Left cardiac atrium (tissue), 4 donors: ENCODE results near the gene WDR70. TPM values are rescaled to one million over a fixed set of nuclear protein-coding genes. Genes with fewer than 3 reads are reported as not detected.
"Not testable (repeated sequence)": the region's sequence is repeated elsewhere in the genome, so short reads cannot be mapped to it uniquely, and the experiment has no call there.

Experiments
- ATAC-seq, 2 donors: fragments of 200-7000 bp; cut with Tn5 transposase; one replicate each; pipeline ENCODE4 v1.9.1; 2020; ENCODE audit warnings: mild to moderate bottlenecking in 2 of 2, moderate library complexity in 2 of 2
- DNase-seq: peaks from one replicate; pipeline ENCODE4 v3.0.0-alpha.2; 2020
- intact Hi-C, 2 donors: fragments of 100-400 bp; cut with DNase I; formaldehyde crosslinking; loops; one replicate each; pipeline versions ENCODE4 v1.14.1 to v1.15.1; 2022 to 2023
- total RNA-seq, 2 donors: library from RNA; stranded (reverse); fragmentation: NEBNext Ultra II Directional; extraction: Animal tissue kit (Norgen Biotek cat#: 25700); gene quantifications; one replicate each; pipeline ENCODE4 v1.2.1, GENCODE V29; 2021
- donor health status: DM: no; HTN: yes; CAD: no.
- donor health status: DM: no; HTN: yes; CAD: no; lungs with severe emphysema.
- donor health status: DM: yes; HTN: yes; CAD: no.
- donor health status: Dilated cardiomyopathy.

WDR70 gene
- total RNA-seq, 2 donors from 2014 or later: 14.5 TPM

GRCh38 chr5:37795292-37795691 is 416.2 kb downstream of the WDR70 start:
- ATAC-seq, DNase-seq, intact Hi-C loops: not testable (repeated sequence)

GRCh38 chr5:37796435-37796834 is 417.3 kb downstream of the WDR70 start:
- DNase-seq, intact Hi-C loops: not testable (repeated sequence)

GRCh38 chr5:37799865-37800421 is 420.8 kb downstream of the WDR70 start:
- ATAC-seq (no peak), DNase-seq (no peak)
- intact Hi-C loops: no loop called here

More at GRCh38 chr5:37796435-37796834, 417.3 kb downstream of the WDR70 start:
- ATAC-seq: not testable (repeated sequence)

GRCh38 chr5:37801521-37801920 is 422.4 kb downstream of the WDR70 start:
- intact Hi-C loops: no loop called here
- no peak for DNase-seq
- no peak for ATAC-seq

Other genes starting within 250 kb of the WDR70 start
- 1 to 10 TPM; 7.9 to 9.0 TPM for gene CPLANE1, start 129.9 kb upstream of the WDR70 start, total RNA-seq
- 10 to 100 TPM; 11.9 to 14.1 TPM for gene NUP155, start 8.2 kb upstream of the WDR70 start, total RNA-seq